Adrenal gland (tissue), 12 donors: ENCODE results near the gene SLC24A3. TPM values are rescaled to one million over a fixed set of nuclear protein-coding genes. Genes with fewer than 3 reads are reported as not detected.

Experiments
- DNase-seq, 7 donors: peaks; one replicate each; pipeline ENCODE4 v3.0.0-alpha.2; 2019 to 2020
- H3K27ac ChIP-seq, 5 donors: fragments of 200-600 bp; sonication (generic) in 4 of 5; 1 replicate in 3 of 5; 2 replicates in 2 of 5; pipeline versions ENCODE4 v1.5.1 to v1.8.0; 2016 to 2020; ENCODE audit warnings: mild to moderate bottlenecking in 1 of 5
- H3K27me3 ChIP-seq: fragments of 200-600 bp; 2 replicates; pipeline ENCODE4 v1.8.0; 2021
- H3K36me3 ChIP-seq, 2 donors: fragments of 200-600 bp; replicated peaks in 1 of 2; 1 replicate in 1 of 2; 2 replicates in 1 of 2; pipeline versions ENCODE4 v1.5.1 to v1.8.0; 2018 to 2022
- H3K4me1 ChIP-seq, 2 donors: fragments of 200-600 bp; replicated peaks in 1 of 2; 1 replicate in 1 of 2; 2 replicates in 1 of 2; pipeline versions ENCODE4 v1.5.1 to v1.8.0; 2018 to 2021
- H3K4me3 ChIP-seq, 4 donors: fragments of 200-600 bp; sonication (generic) in 3 of 4; one replicate each; pipeline ENCODE4 v1.5.1; 2016 to 2018
- H3K9me3 ChIP-seq, 3 donors: fragments of 200-600 bp; sonication (generic) in 1 of 3; replicated peaks in 1 of 3; 1 replicate in 2 of 3; 2 replicates in 1 of 3; pipeline versions ENCODE4 v1.5.1 to v1.8.0; 2016 to 2021
- POLR2A ChIP-seq, 2 donors: fragments of 450-650 bp; IDR thresholded peaks; one replicate each; pipeline ENCODE4 v1.6.1; 2017; ENCODE audit warnings: antibody characterized with exemption in 2 of 2, mild to moderate bottlenecking in 2 of 2, moderate library complexity in 1 of 2
- WGBS, 4 donors: extraction: QIAGEN DNeasy Blood & Tissue Kit in 2 of 4; methylation state at CpG; one replicate each; pipeline versions ENCODE4 v1.1.5 to v1.1.7; 2013 to 2017; 5-methylcytosine and 5-hydroxymethylcytosine counted together
- intact Hi-C, 2 donors: fragments of 100-400 bp; cut with DNase I; formaldehyde crosslinking; loops; one replicate each; pipeline versions ENCODE4 v1.14.1 to v1.15.0; 2022 to 2023
- polyA plus RNA-seq, 3 donors: library from polyadenylated mRNA; stranded (reverse); fragments of 200-250 nt in 2 of 3; fragments of 350-450 nt in 1 of 3; fragmentation: Illumina TruSeq in 1 of 3; extraction: RNeasy Lipid Tissue Mini Kit (QIAGEN cat#74804) in 1 of 3; gene quantifications; one replicate each; pipeline ENCODE4 v1.2.3, GENCODE V29; 2013 to 2014
- total RNA-seq, 9 donors: library from RNA; depleted of rRNA in 4 of 9; stranded (reverse); fragments of >200 nt in 4 of 9; fragments of 120-200 nt in 1 of 9; fragmentation: NEBNext Ultra II Directional in 1 of 9; extraction: Animal tissue kit (Norgen Biotek cat#: 25700) in 1 of 9; gene quantifications; one replicate each; pipeline versions ENCODE4 v1.1.0 to v1.2.4, GENCODE V29; 2013 to 2023
- TF ChIP-seq, protein P1 (sequence below), 6 experiments: fragments of 450-650 bp in 4 of 6; fragments of 200-600 bp in 2 of 6; sonication (generic) in 1 of 6; IDR thresholded peaks; 1 replicate in 5 of 6; 2 replicates in 1 of 6; pipeline versions ENCODE4 v1.5.1 to v1.8.0; 2016 to 2021; ENCODE audit warnings: antibody characterized with exemption in 6 of 6, mild to moderate bottlenecking in 2 of 6, moderate library complexity in 1 of 6
- donor health status: healthy with polysubstance abuse.
- donor health status: Bipolar disorder and iron deficiency.
- donor health status: DM: yes; HTN: yes; CAD: no.
- donor health status: DM: no; HTN: no; CAD: no.
- donor health status: DM: no; HTN: no; CAD: no.
- donor health status: DM: yes; HTN: yes; CAD: no.

The SLC24A3 gene
- total and polyA plus RNA-seq, 12 donors, result 0.89 to 44.4 (median 2.7) TPM

DNA sequence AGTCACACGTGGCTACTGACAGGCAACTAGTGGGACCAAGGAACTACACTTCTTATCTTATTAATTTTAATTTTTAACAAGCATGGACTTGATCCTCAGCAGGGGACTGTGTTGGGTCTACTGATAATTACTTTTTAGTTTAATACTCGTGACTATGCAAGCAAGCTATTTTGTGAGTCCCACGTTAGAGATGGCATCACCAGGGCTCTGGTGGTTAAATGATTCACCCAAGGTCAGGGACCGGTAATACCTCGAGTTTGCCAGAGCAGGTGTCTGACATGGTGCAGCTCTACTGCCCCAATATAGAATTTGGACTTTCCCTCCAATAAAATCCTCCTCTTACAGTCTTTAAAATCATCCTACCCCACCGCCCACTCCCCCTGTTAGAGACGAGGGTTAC, 447.0 kb downstream of the SLC24A3 start:
- H3K36me3 ChIP-seq, result no peaks in the 10 kb centered on the region
- DNase-seq, result peak in 2 of 7 donors; percentile 28 to 35
- H3K9me3 ChIP-seq, result no peaks in the 10 kb centered on the region
- no peak overlapping the region for H3K4me3 ChIP-seq
- no peak overlapping the region for H3K27ac ChIP-seq
- no peaks in the 10 kb centered on the region for H3K4me1 ChIP-seq
- intact Hi-C loops, result loop anchor here in 1 of 2 donors (5.0 kb wide), 1 partner anchor 457 kb away; no protein-coding TSS in a partner anchor
- TF ChIP-seq POLR2A (IDR thresholded peaks at IDR 0.05), result no peak
- TF ChIP-seq, protein P1, sequence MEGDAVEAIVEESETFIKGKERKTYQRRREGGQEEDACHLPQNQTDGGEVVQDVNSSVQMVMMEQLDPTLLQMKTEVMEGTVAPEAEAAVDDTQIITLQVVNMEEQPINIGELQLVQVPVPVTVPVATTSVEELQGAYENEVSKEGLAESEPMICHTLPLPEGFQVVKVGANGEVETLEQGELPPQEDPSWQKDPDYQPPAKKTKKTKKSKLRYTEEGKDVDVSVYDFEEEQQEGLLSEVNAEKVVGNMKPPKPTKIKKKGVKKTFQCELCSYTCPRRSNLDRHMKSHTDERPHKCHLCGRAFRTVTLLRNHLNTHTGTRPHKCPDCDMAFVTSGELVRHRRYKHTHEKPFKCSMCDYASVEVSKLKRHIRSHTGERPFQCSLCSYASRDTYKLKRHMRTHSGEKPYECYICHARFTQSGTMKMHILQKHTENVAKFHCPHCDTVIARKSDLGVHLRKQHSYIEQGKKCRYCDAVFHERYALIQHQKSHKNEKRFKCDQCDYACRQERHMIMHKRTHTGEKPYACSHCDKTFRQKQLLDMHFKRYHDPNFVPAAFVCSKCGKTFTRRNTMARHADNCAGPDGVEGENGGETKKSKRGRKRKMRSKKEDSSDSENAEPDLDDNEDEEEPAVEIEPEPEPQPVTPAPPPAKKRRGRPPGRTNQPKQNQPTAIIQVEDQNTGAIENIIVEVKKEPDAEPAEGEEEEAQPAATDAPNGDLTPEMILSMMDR (IDR thresholded peaks at IDR 0.05), result no peak
- H3K27me3 ChIP-seq, result peaks cover 10% of the 10 kb centered on the region
- WGBS, 4 donors, result 46 to 70% (median 54%) methylated on average over 7 of the region's 7 CpGs

DNA sequence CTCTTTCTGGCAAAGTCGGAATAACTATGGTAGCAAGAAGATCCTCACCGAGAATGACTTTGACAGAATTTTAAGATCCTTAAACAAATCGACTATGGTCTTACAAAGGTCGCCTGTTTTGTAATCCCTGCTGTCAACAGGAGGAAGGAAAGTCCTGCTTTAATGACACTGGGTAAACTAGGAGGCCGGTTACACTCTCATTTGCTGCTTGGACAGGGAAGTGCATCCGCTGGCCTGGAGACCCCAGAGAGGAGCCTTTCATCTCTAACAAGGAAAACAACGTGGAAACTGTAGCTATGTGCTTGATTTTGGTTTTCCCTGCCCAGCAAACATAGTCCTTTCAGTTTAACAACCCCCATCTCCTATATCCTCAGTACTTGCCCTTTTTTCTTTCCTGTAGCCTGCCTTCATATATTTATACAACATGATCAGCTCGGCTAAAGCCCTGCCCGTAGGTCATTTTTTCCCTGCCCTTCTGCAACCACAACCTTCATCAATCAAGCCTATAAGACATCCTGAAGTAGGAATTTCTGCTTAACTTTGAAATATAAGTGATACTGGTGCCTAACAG, 448.5 kb downstream of the SLC24A3 start:
- Histone ChIP-seq H3K4me1 (no peaks in the 10 kb centered on the region), H3K4me3 (no peak overlapping the region), H3K27me3 (peaks cover 10% of the 10 kb centered on the region), H3K27ac (no peak overlapping the region), H3K36me3 (no peaks in the 10 kb centered on the region), H3K9me3 (no peaks in the 10 kb centered on the region)
- no peak for DNase-seq
- no peak for TF ChIP-seq POLR2A (IDR thresholded peaks at IDR 0.05)
- TF ChIP-seq, protein P1 (IDR thresholded peaks at IDR 0.05), result no peak
- intact Hi-C loops, result loop anchor here in 1 of 2 donors (5.0 kb wide), 2 partner anchors 34 to 454 kb away; no protein-coding TSS in a partner anchor
- WGBS, 4 donors, result 64 to 70% (median 66%) methylated on average over 9 of the region's 9 CpGs

DNA sequence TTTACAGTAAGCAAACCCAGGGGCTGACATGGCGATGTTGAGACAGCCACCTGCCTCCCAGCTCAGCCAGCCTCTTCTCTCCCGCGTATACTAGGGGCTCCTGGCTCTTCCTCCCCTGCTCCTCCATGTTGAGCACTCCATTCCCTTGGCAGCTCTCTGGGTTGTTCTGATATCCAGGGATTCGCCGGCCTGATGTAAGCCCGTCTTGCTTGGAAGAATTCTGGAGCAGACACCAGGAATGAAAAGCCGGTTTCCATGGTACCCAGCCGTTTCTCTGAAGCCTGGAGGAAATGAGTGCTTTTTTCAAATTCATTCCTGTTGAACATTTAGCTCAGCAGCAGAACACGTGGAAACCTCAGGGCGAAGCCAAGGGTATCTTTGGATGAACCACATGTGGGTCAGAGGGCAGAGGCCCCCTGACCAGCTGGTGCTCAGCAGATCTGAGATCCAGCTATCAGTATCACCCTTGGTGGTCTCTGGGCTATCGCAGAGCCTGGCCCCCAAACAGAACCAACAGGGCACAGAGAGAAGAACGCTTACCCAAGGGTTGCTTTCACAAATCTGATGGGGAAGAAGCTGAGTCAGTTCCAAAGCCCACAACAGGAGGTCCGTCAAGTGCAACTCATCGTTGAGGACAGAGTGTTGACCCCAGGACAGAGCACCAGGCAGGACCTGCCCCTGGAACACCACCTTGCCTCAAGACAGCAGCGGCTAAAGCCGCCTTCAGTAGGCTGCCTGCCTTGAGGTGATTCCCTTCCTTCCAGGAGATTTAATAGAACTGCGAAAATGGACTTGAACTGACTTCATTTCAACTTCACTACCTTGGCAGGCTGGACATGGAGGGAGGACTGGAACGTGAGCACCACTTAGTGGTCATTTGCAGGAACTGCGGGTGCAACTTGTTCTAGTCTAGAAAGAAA, 449.5 kb downstream of the SLC24A3 start:
- H3K9me3 ChIP-seq, result no peaks in the 10 kb centered on the region
- DNase-seq, result peak; percentile 53 to 87 (median 73)
- intact Hi-C loops, result loop anchor here in 1 of 2 donors (5.0 kb wide), 2 partner anchors 35 to 455 kb away; no protein-coding TSS in a partner anchor
- H3K36me3 ChIP-seq, result no peaks in the 10 kb centered on the region
- no peak overlapping the region for H3K27ac ChIP-seq
- H3K4me3 ChIP-seq, result no peak overlapping the region
- H3K4me1 ChIP-seq, result no peaks in the 10 kb centered on the region
- TF ChIP-seq, protein P1 (IDR thresholded peaks at IDR 0.05), result peak; percentile 94 to 100 (median 97)
- TF ChIP-seq POLR2A (IDR thresholded peaks at IDR 0.05), result no peak
- H3K27me3 ChIP-seq, result peaks cover 10% of the 10 kb centered on the region
- WGBS, 4 donors, result 40 to 48% (median 41%) methylated on average over 15 to 19 of the region's 19 CpGs

DNA sequence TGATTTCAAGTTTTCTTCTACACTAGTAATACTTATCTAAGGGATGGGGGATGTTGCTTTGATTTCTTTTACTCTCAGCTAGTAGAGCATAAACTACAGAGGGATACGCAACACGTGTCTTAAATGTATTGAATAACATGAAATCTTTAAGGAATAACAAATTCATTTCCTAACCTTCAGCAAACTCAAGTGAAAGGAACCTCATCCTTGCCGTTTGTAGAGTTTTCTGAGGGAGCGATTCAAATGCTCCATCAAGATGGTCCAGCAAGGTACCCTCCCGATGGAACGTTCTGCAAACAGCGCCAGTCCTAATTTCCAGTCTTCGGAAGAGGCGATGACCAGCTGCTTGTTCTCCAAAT, 450.2 kb downstream of the SLC24A3 start:
- DNase-seq, result no peak
- H3K36me3 ChIP-seq, result no peaks in the 10 kb centered on the region
- peaks cover 10% of the 10 kb centered on the region for H3K27me3 ChIP-seq
- no peaks in the 10 kb centered on the region for H3K4me1 ChIP-seq
- TF ChIP-seq, protein P1 (IDR thresholded peaks at IDR 0.05), result no peak
- TF ChIP-seq POLR2A (IDR thresholded peaks at IDR 0.05), result no peak
- 46 to 50% (median 48%) methylated on average over 9 of the region's 9 CpGs for WGBS, 4 donors
- no peaks in the 10 kb centered on the region for H3K9me3 ChIP-seq
- H3K27ac ChIP-seq, result no peak overlapping the region
- no peak overlapping the region for H3K4me3 ChIP-seq
- intact Hi-C loops, result loop anchor here in 1 of 2 donors (5.0 kb wide), 2 partner anchors 35 to 455 kb away; no protein-coding TSS in a partner anchor
